Measurements from ENCODE around the gene PLXND1.

The PLXND1 gene

DNA sequence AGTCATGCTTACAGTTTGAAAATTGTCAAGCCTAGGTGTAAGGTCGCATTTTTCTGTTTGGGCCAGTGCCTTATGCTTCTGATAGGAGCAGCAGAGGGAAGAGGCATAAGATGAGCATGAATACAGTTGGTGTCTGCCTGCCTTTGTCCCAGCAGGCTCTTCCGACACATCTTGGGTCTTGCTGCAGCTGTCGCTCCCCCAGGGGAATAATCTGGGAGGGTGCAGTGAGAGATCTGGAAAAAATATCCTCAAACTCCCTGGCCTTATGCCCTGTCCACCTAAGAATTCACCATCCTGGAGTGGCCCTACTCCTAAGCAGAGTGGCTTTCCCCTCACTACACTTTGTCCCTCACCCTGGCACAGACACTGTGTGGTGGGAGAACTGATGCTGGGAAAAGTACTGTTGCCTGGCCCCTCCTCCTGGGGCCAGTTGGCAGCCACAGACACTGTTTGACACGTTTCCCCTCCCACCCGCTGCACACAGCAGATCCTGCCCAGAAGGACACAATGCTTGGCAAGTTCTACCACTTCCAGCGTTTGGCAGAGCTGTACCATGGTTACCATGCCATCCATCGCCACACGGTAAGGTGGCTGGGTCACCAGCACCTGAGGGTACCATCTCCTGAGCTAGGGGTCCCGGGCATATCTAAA lies 99.2 kb downstream of the PLXND1 start:
- DNase-seq (ENCODE audit: low read depth in 2 of 2): no peak

DNA sequence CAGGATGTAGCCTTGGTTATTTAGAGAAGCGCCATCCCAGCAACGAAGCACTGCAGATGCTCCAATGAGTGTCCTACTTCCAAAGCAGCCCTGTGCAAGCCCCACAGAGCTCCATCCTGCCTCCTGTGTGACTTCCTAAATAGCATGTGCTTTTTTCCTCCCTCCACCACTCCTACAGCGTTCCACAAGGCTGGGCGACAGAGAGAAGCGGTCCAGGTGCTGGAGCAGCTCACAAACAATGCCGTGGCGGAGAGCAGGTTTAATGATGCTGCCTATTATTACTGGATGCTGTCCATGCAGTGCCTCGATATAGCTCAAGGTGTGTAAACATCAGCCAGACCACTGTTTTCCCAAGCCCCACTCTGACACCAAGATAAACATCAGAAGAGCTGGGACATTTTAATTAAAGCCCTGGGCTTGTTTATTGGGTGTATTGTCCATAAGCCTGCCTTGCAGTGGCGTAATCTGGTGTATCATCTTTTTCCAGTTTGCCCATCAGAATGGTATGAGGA lies 100.2 kb downstream of the PLXND1 start:
- no peak for DNase-seq (ENCODE audit: low read depth in 2 of 2)

DNA sequence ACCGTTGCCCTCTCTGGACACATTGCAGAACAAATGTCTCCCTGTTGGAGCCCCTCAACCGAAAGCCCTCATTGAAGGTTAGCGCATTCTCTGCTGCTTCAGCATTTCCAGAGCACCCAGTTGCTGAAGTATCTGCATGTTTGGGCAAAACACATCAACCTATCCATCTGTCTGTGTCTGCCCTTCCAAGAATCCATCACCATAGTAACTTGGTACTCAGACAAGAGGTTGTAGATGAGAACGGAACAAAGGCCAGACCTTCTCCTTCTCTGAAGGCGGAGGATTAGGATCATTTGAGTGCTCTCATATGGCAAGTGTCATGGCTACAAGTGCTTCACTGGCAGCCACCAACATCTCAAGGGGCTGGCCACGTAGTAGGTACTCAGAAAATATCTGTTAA lies 101.1 kb downstream of the PLXND1 start:
- no peak for DNase-seq (ENCODE audit: low read depth in 2 of 2)
